Uterus (tissue), 2 donors: ENCODE measurements around the gene MARS2.

ENCODE experiments used
- POLR2A ChIP-seq, 2 donors: fragments of 450-650 bp; IDR thresholded peaks; one replicate each; pipeline ENCODE4 v1.6.1; 2016; ENCODE audit warnings: antibody characterized with exemption in 2 of 2, mild to moderate bottlenecking in 1 of 2, moderate library complexity in 1 of 2
- TF ChIP-seq, protein P1 (sequence below), 4 experiments: fragments of 200-600 bp in 2 of 4; fragments of 450-650 bp in 2 of 4; sonication (generic) in 2 of 4; IDR thresholded peaks; one replicate each; pipeline ENCODE4 v1.5.1; 2016 to 2019; ENCODE audit warnings: antibody characterized with exemption in 4 of 4, mild to moderate bottlenecking in 2 of 4, moderate library complexity in 1 of 4

DNA sequence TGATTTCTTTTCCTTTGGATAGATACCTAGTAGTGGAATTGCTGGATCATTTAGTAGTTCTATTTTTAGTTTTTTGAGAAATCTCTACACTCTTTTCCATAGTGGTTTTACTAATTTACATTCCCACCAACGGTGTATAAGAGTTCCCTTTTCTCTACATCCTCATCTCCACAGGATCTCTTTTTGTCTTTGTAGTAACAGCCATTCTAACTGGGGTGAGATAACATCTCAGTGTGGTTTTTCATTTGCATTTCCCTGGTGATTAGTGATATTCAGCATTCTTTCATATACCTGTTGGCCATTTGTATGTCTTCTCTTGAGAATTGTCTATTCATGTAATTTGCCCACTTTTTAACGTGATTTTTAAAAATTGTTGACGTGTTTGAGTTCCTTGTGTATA, 43.5 kb upstream of the MARS2 start:
- TF ChIP-seq, protein P1, sequence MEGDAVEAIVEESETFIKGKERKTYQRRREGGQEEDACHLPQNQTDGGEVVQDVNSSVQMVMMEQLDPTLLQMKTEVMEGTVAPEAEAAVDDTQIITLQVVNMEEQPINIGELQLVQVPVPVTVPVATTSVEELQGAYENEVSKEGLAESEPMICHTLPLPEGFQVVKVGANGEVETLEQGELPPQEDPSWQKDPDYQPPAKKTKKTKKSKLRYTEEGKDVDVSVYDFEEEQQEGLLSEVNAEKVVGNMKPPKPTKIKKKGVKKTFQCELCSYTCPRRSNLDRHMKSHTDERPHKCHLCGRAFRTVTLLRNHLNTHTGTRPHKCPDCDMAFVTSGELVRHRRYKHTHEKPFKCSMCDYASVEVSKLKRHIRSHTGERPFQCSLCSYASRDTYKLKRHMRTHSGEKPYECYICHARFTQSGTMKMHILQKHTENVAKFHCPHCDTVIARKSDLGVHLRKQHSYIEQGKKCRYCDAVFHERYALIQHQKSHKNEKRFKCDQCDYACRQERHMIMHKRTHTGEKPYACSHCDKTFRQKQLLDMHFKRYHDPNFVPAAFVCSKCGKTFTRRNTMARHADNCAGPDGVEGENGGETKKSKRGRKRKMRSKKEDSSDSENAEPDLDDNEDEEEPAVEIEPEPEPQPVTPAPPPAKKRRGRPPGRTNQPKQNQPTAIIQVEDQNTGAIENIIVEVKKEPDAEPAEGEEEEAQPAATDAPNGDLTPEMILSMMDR (IDR thresholded peaks at IDR 0.05), result no peak
- no peak for TF ChIP-seq POLR2A (IDR thresholded peaks at IDR 0.05)
